Stomach (tissue), 4 donors: ENCODE measurements around the gene RUNX1.

Source experiments
- POLR2A ChIP-seq, 4 donors: fragments of 450-650 bp; IDR thresholded peaks; one replicate each; pipeline ENCODE4 v1.6.1; 2016; ENCODE audit warnings: antibody characterized with exemption in 4 of 4, control low read depth in 2 of 4, mild to moderate bottlenecking in 1 of 4, moderate library complexity in 1 of 4
- POLR2AphosphoS5 ChIP-seq, 3 donors: sonication (generic); formaldehyde crosslinking; IDR thresholded peaks; one replicate each; pipeline ENCODE4 v1.6.1; 2016; ENCODE audit warnings: antibody characterized with exemption in 3 of 3
- TF ChIP-seq, protein P1 (sequence below), 7 experiments: fragments of 450-650 bp in 4 of 7; fragments of 200-600 bp in 3 of 7; sonication (generic) in 3 of 7; IDR thresholded peaks; one replicate each; pipeline ENCODE4 v1.5.1; 2016 to 2019; ENCODE audit warnings: antibody characterized with exemption in 7 of 7, control low read depth in 2 of 7, mild to moderate bottlenecking in 1 of 7

DNA sequence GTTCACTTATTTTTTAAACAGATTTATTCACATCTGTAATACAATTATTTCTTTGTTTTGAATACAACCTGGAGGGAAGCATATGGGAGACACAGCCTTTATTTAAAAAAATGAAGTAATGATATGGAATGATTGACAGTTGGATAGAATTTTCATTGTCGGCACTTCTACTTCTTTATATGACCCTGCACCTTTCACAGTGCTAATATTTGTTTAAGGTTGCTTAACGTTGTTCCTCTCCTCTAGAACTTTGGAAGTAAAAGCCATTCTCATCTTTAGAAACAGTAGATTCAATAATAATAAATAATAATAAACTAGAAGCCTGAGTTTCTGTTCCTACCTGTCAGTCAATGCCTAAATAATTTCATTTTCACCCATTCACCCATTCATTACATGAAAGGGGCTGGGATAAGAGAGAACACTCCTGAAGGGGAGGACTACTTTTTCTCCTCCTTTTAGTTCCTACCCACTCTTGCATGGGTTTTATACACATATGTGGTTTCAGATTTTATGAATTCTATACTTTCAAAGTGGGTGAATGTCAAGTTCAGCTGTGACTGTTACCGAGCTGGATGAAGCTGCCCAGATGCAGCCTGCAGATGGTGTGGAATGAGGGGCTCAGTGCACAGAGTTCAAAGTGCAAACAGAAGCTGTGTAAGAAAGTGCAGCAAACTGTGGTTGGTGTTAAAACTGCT is 9.4 kb downstream of the RUNX1 start:
- TF ChIP-seq, protein P1, sequence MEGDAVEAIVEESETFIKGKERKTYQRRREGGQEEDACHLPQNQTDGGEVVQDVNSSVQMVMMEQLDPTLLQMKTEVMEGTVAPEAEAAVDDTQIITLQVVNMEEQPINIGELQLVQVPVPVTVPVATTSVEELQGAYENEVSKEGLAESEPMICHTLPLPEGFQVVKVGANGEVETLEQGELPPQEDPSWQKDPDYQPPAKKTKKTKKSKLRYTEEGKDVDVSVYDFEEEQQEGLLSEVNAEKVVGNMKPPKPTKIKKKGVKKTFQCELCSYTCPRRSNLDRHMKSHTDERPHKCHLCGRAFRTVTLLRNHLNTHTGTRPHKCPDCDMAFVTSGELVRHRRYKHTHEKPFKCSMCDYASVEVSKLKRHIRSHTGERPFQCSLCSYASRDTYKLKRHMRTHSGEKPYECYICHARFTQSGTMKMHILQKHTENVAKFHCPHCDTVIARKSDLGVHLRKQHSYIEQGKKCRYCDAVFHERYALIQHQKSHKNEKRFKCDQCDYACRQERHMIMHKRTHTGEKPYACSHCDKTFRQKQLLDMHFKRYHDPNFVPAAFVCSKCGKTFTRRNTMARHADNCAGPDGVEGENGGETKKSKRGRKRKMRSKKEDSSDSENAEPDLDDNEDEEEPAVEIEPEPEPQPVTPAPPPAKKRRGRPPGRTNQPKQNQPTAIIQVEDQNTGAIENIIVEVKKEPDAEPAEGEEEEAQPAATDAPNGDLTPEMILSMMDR (IDR thresholded peaks at IDR 0.05): no peak
- TF ChIP-seq POLR2A (IDR thresholded peaks at IDR 0.05) (no peak), POLR2AphosphoS5 (IDR thresholded peaks at IDR 0.05) (no peak)
